GM23338 (cell line): Measurements from ENCODE around the gene CERT1. TPM values are rescaled to one million over a fixed set of nuclear protein-coding genes. Genes with fewer than 3 reads are reported as not detected.

ENCODE experiments used
- ATAC-seq: fragments of 200-7000 bp; cut with Tn5 transposase; 3 replicates; pipeline ENCODE4 v1.9.1; 2020
- DNase-seq: peaks from one replicate; pipeline ENCODE4 v3.0.0-alpha.2; 2015; ENCODE audit warnings: low spot score
- H2AFZ ChIP-seq: fragments of 200-600 bp; sonication (generic); 2 replicates; pipeline ENCODE4 v1.8.0; 2016; ENCODE audit warnings: antibody characterized with exemption, mild to moderate bottlenecking, moderate library complexity
- H3F3A ChIP-seq: fragments of 200-600 bp; sonication (generic); replicated peaks from 2 replicates; pipeline ENCODE4 v1.8.0; 2017; ENCODE audit warnings: antibody characterized with exemption, mixed run types, low read depth
- H3K27ac ChIP-seq: fragments of 200-600 bp; sonication (generic); 2 replicates; pipeline ENCODE4 v1.6.1; 2016; ENCODE audit warnings: low read depth
- H3K27me3 ChIP-seq: fragments of 200-600 bp; sonication (generic); 2 replicates; pipeline ENCODE4 v1.8.0; 2016; ENCODE audit warnings: mild to moderate bottlenecking, mixed run types, moderate library complexity; ENCODE audit not compliant: insufficient read depth
- H3K36me3 ChIP-seq: fragments of 200-600 bp; sonication (generic); 2 replicates; pipeline ENCODE4 v1.8.0; 2016; ENCODE audit warnings: mild to moderate bottlenecking; ENCODE audit not compliant: insufficient read depth
- H3K4me1 ChIP-seq: fragments of 200-600 bp; sonication (generic); 2 replicates; pipeline ENCODE4 v1.8.0; 2016; ENCODE audit warnings: mild to moderate bottlenecking, moderate library complexity; ENCODE audit not compliant: insufficient read depth
- H3K4me2 ChIP-seq: fragments of 200-600 bp; sonication (generic); 2 replicates; pipeline ENCODE4 v1.7.1; 2017; ENCODE audit warnings: mixed run types
- H3K4me3 ChIP-seq: fragments of 200-600 bp; sonication (generic); 2 replicates; pipeline ENCODE4 v1.6.1; 2016; ENCODE audit warnings: mixed run types
- H3K79me2 ChIP-seq: fragments of 200-600 bp; sonication (generic); replicated peaks from 2 replicates; pipeline ENCODE4 v1.8.0; 2017; ENCODE audit warnings: mild to moderate bottlenecking; ENCODE audit not compliant: insufficient read depth
- H3K9me2 ChIP-seq: fragments of 200-600 bp; sonication (generic); 2 replicates; pipeline ENCODE4 v1.8.0; 2017; ENCODE audit not compliant: insufficient read depth
- H4K20me1 ChIP-seq: fragments of 200-600 bp; sonication (generic); replicated peaks from 2 replicates; pipeline ENCODE4 v1.8.0; 2017; ENCODE audit warnings: mild to moderate bottlenecking; ENCODE audit not compliant: insufficient read depth
- H3K27ac Mint-ChIP-seq: 2 replicates; pipeline ENCODE4 v1.8.0; 2020; ENCODE audit warnings: inconsistent platforms, mild to moderate bottlenecking, moderate library complexity, mixed read lengths
- H3K27me3 Mint-ChIP-seq: 3 replicates; pipeline ENCODE4 v1.8.0; 2022; ENCODE audit warnings: low read depth, mild to moderate bottlenecking, moderate library complexity, mixed read lengths, inconsistent platforms; ENCODE audit not compliant: insufficient read depth, poor library complexity
- H3K36me3 Mint-ChIP-seq: 3 replicates; pipeline ENCODE4 v1.8.0; 2021; ENCODE audit warnings: low read depth, mild to moderate bottlenecking, inconsistent platforms, moderate library complexity, mixed read lengths
- H3K4me1 Mint-ChIP-seq: 3 replicates; pipeline ENCODE4 v1.8.0; 2020; ENCODE audit warnings: mild to moderate bottlenecking, inconsistent platforms, mixed read lengths
- H3K4me3 Mint-ChIP-seq: 3 replicates; pipeline ENCODE4 v1.8.0; 2021; ENCODE audit warnings: moderate library complexity, mild to moderate bottlenecking, inconsistent platforms, mixed read lengths
- H3K9me3 Mint-ChIP-seq: 3 replicates; pipeline ENCODE4 v1.8.0; 2020; ENCODE audit warnings: moderate library complexity, mild to moderate bottlenecking, inconsistent platforms, mixed read lengths
- CREB1 ChIP-seq: fragments of 250-450 bp; sonication (Bioruptor Pico); IDR thresholded peaks from 2 replicates; pipeline ENCODE4 v1.5.0; 2020; ENCODE audit warnings: low read depth, mild to moderate bottlenecking, moderate library complexity
- CTCF ChIP-seq, 2 experiments: fragments of 200-600 bp in 1 of 2; sonication (generic) in 1 of 2; conservative IDR thresholded peaks; 2 replicates each; pipeline versions ENCODE4 v1.5.1 to v1.6.1; 2016 to 2017; ENCODE audit warnings: antibody characterized with exemption in 2 of 2, low read depth in 2 of 2, mild to moderate bottlenecking in 2 of 2, moderate library complexity in 1 of 2
- ETS1 ChIP-seq: IDR thresholded peaks from 2 replicates; pipeline ENCODE4 v1.6.1; 2016; ENCODE audit warnings: antibody characterized with exemption
- EZH2 ChIP-seq: fragments of 200-600 bp; sonication (generic); IDR thresholded peaks from one replicate; pipeline ENCODE4 v1.8.0; 2017; ENCODE audit warnings: antibody characterized with exemption, mild to moderate bottlenecking, low read depth; ENCODE audit not compliant: unreplicated experiment
- EZH2phosphoT487 ChIP-seq: fragments of 200-600 bp; sonication (generic); IDR thresholded peaks from one replicate; pipeline ENCODE4 v1.8.1; 2018; ENCODE audit warnings: antibody characterized with exemption; ENCODE audit not compliant: unreplicated experiment
- JUNB ChIP-seq: IDR thresholded peaks from one replicate; pipeline ENCODE4 v1.6.1; 2016; ENCODE audit warnings: antibody characterized with exemption; ENCODE audit not compliant: unreplicated experiment
- NANOG ChIP-seq: IDR thresholded peaks from 2 replicates; pipeline ENCODE4 v1.6.1; 2016; ENCODE audit warnings: antibody characterized with exemption, borderline replicate concordance
- POLR2AphosphoS5 ChIP-seq: IDR thresholded peaks from 2 replicates; pipeline ENCODE4 v1.6.1; 2016; ENCODE audit warnings: antibody characterized with exemption, low read depth
- STAT1 ChIP-seq: IDR thresholded peaks from one replicate; pipeline ENCODE4 v1.6.1; 2016; ENCODE audit warnings: antibody characterized with exemption; ENCODE audit not compliant: unreplicated experiment
- ZNF114 ChIP-seq: fragments of 250-450 bp; sonication (Bioruptor Pico); IDR thresholded peaks from 2 replicates; pipeline ENCODE4 v1.5.0; 2020; ENCODE audit warnings: mild to moderate bottlenecking, moderate library complexity
- ZNF331 ChIP-seq: fragments of 250-450 bp; sonication (Bioruptor Pico); IDR thresholded peaks from 2 replicates; pipeline ENCODE4 v1.5.0; 2020; ENCODE audit warnings: low read depth, mild to moderate bottlenecking, moderate library complexity
- ZNF462 ChIP-seq: fragments of 250-450 bp; sonication (Bioruptor Pico); IDR thresholded peaks from 2 replicates; pipeline ENCODE4 v1.5.0; 2020; ENCODE audit warnings: mild to moderate bottlenecking, moderate library complexity
- polyA plus RNA-seq: library from polyadenylated mRNA; unstranded; fragments of >200 nt; fragmentation: Nextera tagmentation; extraction: Ambion mirVana; gene quantifications from 2 replicates; pipeline ENCODE4 v1.2.1, GENCODE V29; 2016
- total RNA-seq: library from RNA; depleted of rRNA; stranded (reverse); fragments of >200 nt; shearing (Covaris generic); gene quantifications from 2 replicates; pipeline ENCODE4 v1.2.3, GENCODE V29; 2014
- TF ChIP-seq, protein P1 (sequence below): IDR thresholded peaks from one replicate; pipeline ENCODE4 v1.6.1; 2018; ENCODE audit warnings: antibody characterized with exemption; ENCODE audit not compliant: unreplicated experiment

Gene CERT1
- total and polyA plus RNA-seq, 2 experiments from 2014 or later = 36.5 to 40.7 TPM

DNA sequence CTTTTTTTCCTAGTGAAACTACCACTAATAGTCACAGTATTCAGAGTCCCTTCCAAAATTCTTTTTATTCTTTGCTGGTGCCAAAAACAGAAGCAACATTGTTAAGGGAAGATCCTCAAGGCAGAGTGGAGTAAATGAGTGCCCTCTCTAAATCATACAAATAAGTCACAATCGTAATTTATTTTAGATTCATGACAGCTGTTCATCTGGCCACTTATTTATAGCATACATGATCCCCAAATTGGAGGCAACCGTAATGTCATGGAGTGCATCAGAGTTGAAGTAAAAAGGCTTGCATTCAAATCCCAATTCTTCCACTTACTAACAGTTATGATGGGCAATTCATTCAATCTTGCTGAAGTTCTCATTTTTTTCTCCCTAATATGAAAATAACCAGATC lies 33.7 kb upstream of the CERT1 start:
- Histone ChIP-seq H3K9me2 (no peaks in the 10 kb centered on the region; the same call in 1 of the 2 replicates), H2AFZ (no peak overlapping the region), H3K27ac (no peak overlapping the region), H3K4me3 (no peak overlapping the region), H3K27me3 (no peaks in the 10 kb centered on the region), H4K20me1 (0 out of 2 replicates have a peak, but pooled peaks cover 4% of the 10 kb centered on the region), H3K4me2 (no peak overlapping the region), H3K4me1 (no peaks in the 10 kb centered on the region), H3F3A (no peaks in the 10 kb centered on the region), H3K79me2 (no peaks in the 10 kb centered on the region), H3K36me3 (no peaks in the 10 kb centered on the region)
- Mint-ChIP-seq H3K27me3 (no peaks in the 10 kb centered on the region), H3K4me3 (no peak overlapping the region), H3K9me3 (no peaks in the 10 kb centered on the region), H3K4me1 (no peaks in the 10 kb centered on the region), H3K36me3 (no peaks in the 10 kb centered on the region), H3K27ac (no peak overlapping the region)
- DNase-seq (no peak), ATAC-seq (no peak)
- TF ChIP-seq CTCF (conservative IDR thresholded peaks at IDR 0.05; ENCODE audit: low read depth in 2 of 2) (no peak), NANOG (no peak), POLR2AphosphoS5 (no peak), JUNB (no peak), ZNF114 (CRISPR knock-in tag) (no peak), EZH2phosphoT487 (no peak), STAT1 (no peak), CREB1 (CRISPR knock-in tag) (no peak), ZNF331 (no peak), EZH2 (no peak), ZNF462 (CRISPR knock-in tag) (no peak), ETS1 (no peak)
- TF ChIP-seq, protein P1, sequence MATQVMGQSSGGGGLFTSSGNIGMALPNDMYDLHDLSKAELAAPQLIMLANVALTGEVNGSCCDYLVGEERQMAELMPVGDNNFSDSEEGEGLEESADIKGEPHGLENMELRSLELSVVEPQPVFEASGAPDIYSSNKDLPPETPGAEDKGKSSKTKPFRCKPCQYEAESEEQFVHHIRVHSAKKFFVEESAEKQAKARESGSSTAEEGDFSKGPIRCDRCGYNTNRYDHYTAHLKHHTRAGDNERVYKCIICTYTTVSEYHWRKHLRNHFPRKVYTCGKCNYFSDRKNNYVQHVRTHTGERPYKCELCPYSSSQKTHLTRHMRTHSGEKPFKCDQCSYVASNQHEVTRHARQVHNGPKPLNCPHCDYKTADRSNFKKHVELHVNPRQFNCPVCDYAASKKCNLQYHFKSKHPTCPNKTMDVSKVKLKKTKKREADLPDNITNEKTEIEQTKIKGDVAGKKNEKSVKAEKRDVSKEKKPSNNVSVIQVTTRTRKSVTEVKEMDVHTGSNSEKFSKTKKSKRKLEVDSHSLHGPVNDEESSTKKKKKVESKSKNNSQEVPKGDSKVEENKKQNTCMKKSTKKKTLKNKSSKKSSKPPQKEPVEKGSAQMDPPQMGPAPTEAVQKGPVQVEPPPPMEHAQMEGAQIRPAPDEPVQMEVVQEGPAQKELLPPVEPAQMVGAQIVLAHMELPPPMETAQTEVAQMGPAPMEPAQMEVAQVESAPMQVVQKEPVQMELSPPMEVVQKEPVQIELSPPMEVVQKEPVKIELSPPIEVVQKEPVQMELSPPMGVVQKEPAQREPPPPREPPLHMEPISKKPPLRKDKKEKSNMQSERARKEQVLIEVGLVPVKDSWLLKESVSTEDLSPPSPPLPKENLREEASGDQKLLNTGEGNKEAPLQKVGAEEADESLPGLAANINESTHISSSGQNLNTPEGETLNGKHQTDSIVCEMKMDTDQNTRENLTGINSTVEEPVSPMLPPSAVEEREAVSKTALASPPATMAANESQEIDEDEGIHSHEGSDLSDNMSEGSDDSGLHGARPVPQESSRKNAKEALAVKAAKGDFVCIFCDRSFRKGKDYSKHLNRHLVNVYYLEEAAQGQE = no peak
